AG04450 (cell line): ENCODE results near the gene SLC39A11. TPM values are rescaled to one million over a fixed set of nuclear protein-coding genes. Genes with fewer than 3 reads are reported as not detected.

ENCODE experiments used
- CTCF ChIA-PET: fragments of 300-600, 350-600 bp; formaldehyde crosslinking; extraction: SDS; loops from one replicate; lab custom pipeline; 2022; ENCODE audit warnings: antibody characterized with exemption, inconsistent platforms; lab: Charles Lee
- POLR2A ChIA-PET: fragments of 350-600 bp; formaldehyde crosslinking; extraction: SDS; loops from one replicate; lab custom pipeline; 2021; ENCODE audit warnings: antibody characterized with exemption, inconsistent platforms; lab: Yijun Ruan, JAX
- DNase-seq: peaks from one replicate; pipeline ENCODE4 v3.0.0-alpha.2; 2011; ENCODE audit warnings: low read depth, low spot score
- H3K27ac ChIP-seq: one replicate; pipeline ENCODE4 v1.5.1; 2012; ENCODE audit warnings: low read depth, low read length, control low read depth
- H3K27me3 ChIP-seq: one replicate; pipeline ENCODE4 v1.6.0; 2012; ENCODE audit warnings: low read length; ENCODE audit not compliant: control insufficient read depth, insufficient read depth
- H3K4me3 ChIP-seq: 2 replicates; pipeline ENCODE4 v1.5.1; 2011; ENCODE audit warnings: mild to moderate bottlenecking, low read depth, low read length, control low read depth
- H3K9me3 ChIP-seq: 2 replicates; pipeline ENCODE4 v1.5.1; 2012; ENCODE audit warnings: low read length; ENCODE audit not compliant: control insufficient read depth, insufficient read depth
- polyA plus RNA-seq: library from polyadenylated mRNA; depleted of rRNA; stranded (reverse); fragments of >200 nt; gene quantifications from 2 replicates; pipeline ENCODE4 v1.2.3, GENCODE V29; 2011
- TF ChIP-seq, protein P1 (sequence below): IDR thresholded peaks from 2 replicates; pipeline ENCODE4 v1.5.1; 2011; ENCODE audit warnings: low read depth, low read length, control low read depth, inconsistent platforms

SLC39A11 gene
- polyA plus RNA-seq, 1 experiment = 18.0 TPM

DNA sequence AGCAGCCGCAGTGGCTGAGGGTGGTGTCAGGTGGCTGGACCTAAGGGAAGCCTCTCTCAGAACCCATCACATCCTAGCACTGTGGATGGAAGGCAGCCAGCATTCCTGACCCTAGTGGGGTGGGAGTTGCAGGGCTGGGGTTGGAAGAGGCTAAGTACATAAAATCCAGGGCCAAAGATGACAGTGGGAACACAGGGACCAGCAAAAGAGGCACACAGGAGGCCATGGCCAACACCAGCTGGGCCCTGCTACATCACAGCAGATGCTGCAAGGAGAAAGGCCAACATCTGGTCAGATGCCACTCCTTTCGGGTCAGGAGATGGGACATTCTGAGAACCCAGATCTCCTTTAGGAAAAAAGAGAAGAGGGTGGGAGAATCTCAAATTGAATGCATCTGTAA lies 415.4 kb downstream of the SLC39A11 start:
- POLR2A ChIA-PET = no interaction called here
- TF ChIP-seq, protein P1, sequence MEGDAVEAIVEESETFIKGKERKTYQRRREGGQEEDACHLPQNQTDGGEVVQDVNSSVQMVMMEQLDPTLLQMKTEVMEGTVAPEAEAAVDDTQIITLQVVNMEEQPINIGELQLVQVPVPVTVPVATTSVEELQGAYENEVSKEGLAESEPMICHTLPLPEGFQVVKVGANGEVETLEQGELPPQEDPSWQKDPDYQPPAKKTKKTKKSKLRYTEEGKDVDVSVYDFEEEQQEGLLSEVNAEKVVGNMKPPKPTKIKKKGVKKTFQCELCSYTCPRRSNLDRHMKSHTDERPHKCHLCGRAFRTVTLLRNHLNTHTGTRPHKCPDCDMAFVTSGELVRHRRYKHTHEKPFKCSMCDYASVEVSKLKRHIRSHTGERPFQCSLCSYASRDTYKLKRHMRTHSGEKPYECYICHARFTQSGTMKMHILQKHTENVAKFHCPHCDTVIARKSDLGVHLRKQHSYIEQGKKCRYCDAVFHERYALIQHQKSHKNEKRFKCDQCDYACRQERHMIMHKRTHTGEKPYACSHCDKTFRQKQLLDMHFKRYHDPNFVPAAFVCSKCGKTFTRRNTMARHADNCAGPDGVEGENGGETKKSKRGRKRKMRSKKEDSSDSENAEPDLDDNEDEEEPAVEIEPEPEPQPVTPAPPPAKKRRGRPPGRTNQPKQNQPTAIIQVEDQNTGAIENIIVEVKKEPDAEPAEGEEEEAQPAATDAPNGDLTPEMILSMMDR = no peak
- H3K27me3 ChIP-seq = no peaks in the 10 kb centered on the region
- H3K27ac ChIP-seq = no peak overlapping the region
- peaks cover 6% of the 10 kb centered on the region; the same call in 1 of the 2 replicates for H3K9me3 ChIP-seq
- no peak for DNase-seq
- CTCF ChIA-PET = interaction anchor here (1.1 kb wide), 1 partner anchor 117 kb away, joined by 3 read pairs; no protein-coding TSS in a partner anchor
- no peak overlapping the region for H3K4me3 ChIP-seq

DNA sequence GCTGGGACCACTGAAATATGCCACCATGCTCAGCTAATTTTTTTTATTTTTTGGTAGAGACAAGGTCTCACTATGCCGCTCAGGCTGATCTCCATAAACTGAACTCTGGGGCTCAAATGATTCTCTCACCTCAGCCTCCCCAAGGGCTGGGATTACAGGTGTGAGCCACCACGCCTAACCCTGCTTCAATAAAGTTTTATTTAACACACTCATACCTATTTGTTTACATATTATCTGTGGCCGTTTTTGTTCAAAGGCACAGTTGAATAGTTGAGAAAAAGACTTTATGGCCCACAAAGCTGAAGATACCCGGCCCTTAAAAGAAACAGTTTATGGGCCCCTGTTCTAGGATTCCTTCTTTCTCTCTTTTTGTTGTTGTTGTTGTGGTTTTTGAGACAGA lies 419.8 kb downstream of the SLC39A11 start:
- Histone ChIP-seq H3K9me3 (no peaks in the 10 kb centered on the region), H3K27ac (no peak overlapping the region), H3K27me3 (no peaks in the 10 kb centered on the region), H3K4me3 (no peak overlapping the region)
- TF ChIP-seq, protein P1 = no peak
- no peak for DNase-seq
- POLR2A ChIA-PET = no interaction called here
- CTCF ChIA-PET = no interaction called here

DNA sequence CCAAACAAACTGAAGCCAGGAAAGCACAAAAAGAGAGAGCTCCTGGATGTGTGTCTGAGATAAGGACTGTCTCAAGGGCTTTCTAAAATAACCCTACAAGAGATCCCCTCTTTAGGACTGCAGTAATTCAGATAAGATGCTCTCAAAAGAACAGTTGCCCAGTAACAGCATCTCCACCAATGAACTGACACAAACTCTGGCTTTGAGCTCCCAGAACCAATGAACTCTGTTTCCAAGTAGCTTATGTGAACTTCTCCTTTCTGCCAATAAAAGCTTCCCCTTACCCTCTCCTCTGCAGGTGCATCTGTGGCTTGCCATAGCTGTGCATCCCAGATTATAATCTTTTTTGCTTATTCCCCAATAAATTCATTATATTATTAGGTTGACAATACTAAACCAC lies 421.5 kb downstream of the SLC39A11 start:
- DNase-seq = no peak
- H3K27me3 ChIP-seq = no peaks in the 10 kb centered on the region
- ChIA-PET CTCF (interaction anchor here (1.3 kb wide), 1 partner anchor 111 kb away, joined by 5 read pairs; no protein-coding TSS in a partner anchor), POLR2A (interaction anchor here (0.6 to 1.4 kb wide), 2 partner anchors 78 to 105 kb away, joined by 4 to 5 read pairs; no protein-coding TSS in a partner anchor)
- TF ChIP-seq, protein P1 = no peak
- H3K4me3 ChIP-seq = no peak overlapping the region
- H3K27ac ChIP-seq = no peak overlapping the region
- no peaks in the 10 kb centered on the region for H3K9me3 ChIP-seq

DNA sequence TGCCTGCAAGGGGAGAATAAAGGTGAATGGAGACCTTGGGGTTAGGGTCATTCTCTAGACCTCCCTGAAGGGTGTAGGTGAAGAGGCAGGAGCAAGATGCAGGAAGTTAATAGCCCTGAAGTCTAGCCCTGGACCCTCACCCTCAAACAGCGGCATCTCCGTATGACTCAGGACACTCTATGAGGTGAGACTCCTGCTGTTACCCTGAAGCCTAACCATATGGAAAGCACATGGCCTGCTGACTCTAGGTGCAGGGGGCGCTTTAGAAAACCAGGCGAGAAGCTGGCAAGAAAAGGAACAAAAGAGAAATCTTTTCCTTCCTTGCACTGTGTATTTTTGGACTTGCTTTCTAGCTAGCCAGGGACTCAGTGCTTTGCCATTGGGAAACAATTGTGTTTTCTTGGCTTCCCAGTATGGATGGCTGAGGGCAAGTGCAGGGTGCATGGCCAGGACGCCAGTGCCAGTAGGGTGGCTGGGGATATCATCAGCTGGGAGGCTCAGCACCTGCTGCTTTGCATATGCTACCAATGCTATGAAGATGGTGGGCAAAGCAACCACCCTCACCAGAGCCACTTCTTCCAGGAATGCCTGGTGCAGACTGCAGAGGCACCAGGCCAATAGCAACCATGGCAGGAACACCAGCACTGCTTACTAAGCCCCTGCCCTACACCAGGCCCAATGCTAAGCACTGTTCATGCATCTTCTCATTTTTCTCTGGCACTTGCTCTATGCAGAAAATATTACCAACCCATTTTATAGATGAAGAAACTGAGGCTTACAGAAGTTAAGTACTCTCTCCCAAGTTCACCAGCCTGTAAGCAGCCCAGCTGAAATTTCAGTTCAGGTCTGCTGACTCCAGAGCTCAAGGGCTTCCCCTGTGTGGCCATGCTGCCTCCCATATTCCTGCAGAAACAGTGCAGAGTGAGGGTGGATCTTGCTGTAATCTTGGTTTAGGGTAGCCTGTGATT lies 425.1 kb downstream of the SLC39A11 start:
- DNase-seq = no peak
- TF ChIP-seq, protein P1 = no peak
- H3K9me3 ChIP-seq = no peaks in the 10 kb centered on the region
- H3K4me3 ChIP-seq = no peak overlapping the region
- H3K27ac ChIP-seq = no peak overlapping the region
- CTCF ChIA-PET = no interaction called here
- no peaks in the 10 kb centered on the region for H3K27me3 ChIP-seq
- POLR2A ChIA-PET = interaction anchor here (0.7 kb wide), 1 partner anchor 75 kb away, joined by 3 read pairs; no protein-coding TSS in a partner anchor
